H9 (cell line): ENCODE data around the gene ANKMY2. TPM values are rescaled to one million over a fixed set of nuclear protein-coding genes. Genes with fewer than 3 reads are reported as not detected.

Experiments used
- DNase-seq: peaks from one replicate; pipeline ENCODE4 v3.0.0-alpha.2; 2017
- H2AFZ ChIP-seq: one replicate; pipeline ENCODE4 v1.6.1; 2013; ENCODE audit warnings: mild to moderate bottlenecking, low read length, control low read depth, moderate library complexity
- H2AK5ac ChIP-seq: 2 replicates; pipeline ENCODE4 v1.6.1; 2013; ENCODE audit warnings: low read length, control low read depth, mixed read lengths; ENCODE audit not compliant: insufficient read length
- H2BK120ac ChIP-seq: one replicate; pipeline ENCODE4 v1.6.1; 2013; ENCODE audit warnings: low read depth, mild to moderate bottlenecking, low read length, control low read depth, inconsistent platforms; ENCODE audit not compliant: poor library complexity, severe bottlenecking
- H2BK12ac ChIP-seq: 2 replicates; pipeline ENCODE4 v1.6.1; 2013; ENCODE audit warnings: low read length, control low read depth, mixed read lengths, low read depth; ENCODE audit not compliant: insufficient read length
- H2BK15ac ChIP-seq: 2 replicates; pipeline ENCODE4 v1.6.1; 2013; ENCODE audit warnings: low read depth, low read length, control low read depth
- H2BK20ac ChIP-seq: one replicate; pipeline ENCODE4 v1.6.1; 2013; ENCODE audit warnings: low read depth, mild to moderate bottlenecking, low read length, control low read depth, inconsistent platforms; ENCODE audit not compliant: poor library complexity, severe bottlenecking
- H2BK5ac ChIP-seq: 2 replicates; pipeline ENCODE4 v1.6.1; 2013; ENCODE audit warnings: low read length, control low read depth, mixed read lengths; ENCODE audit not compliant: insufficient read length
- H3K14ac ChIP-seq: 2 replicates; pipeline ENCODE4 v1.6.1; 2013; ENCODE audit warnings: low read length, control low read depth; ENCODE audit not compliant: insufficient read depth
- H3K18ac ChIP-seq: 2 replicates; pipeline ENCODE4 v1.6.1; 2013; ENCODE audit warnings: low read depth, mild to moderate bottlenecking, mixed read lengths, low read length, control low read depth; ENCODE audit not compliant: insufficient read length
- H3K23ac ChIP-seq: 2 replicates; pipeline ENCODE4 v1.6.1; 2013; ENCODE audit warnings: low read length, control low read depth, mixed read lengths, low read depth; ENCODE audit not compliant: insufficient read length
- H3K23me2 ChIP-seq: 2 replicates; pipeline ENCODE4 v1.6.1; 2013; ENCODE audit warnings: low read depth, mild to moderate bottlenecking, mixed read lengths, low read length, control low read depth; ENCODE audit not compliant: insufficient read length, poor library complexity, severe bottlenecking
- H3K27ac ChIP-seq: 2 replicates; pipeline ENCODE4 v1.5.1; 2013; ENCODE audit warnings: low read length, control low read depth, mixed read lengths, low read depth; ENCODE audit not compliant: insufficient read length
- H3K27me3 ChIP-seq: 2 replicates; pipeline ENCODE4 v1.6.1; 2013; ENCODE audit warnings: low read length, control low read depth, inconsistent platforms; ENCODE audit not compliant: insufficient read depth
- H3K4ac ChIP-seq: 2 replicates; pipeline ENCODE4 v1.6.1; 2013; ENCODE audit warnings: low read depth, mild to moderate bottlenecking, control low read depth, inconsistent platforms, low read length, moderate library complexity
- H3K4me1 ChIP-seq: 2 replicates; pipeline ENCODE4 v1.6.1; 2013; ENCODE audit warnings: low read length, control low read depth, inconsistent platforms; ENCODE audit not compliant: insufficient read depth
- H3K4me2 ChIP-seq: 2 replicates; pipeline ENCODE4 v1.6.1; 2013; ENCODE audit warnings: low read length, control low read depth, mixed read lengths; ENCODE audit not compliant: insufficient read length, insufficient read depth
- H3K56ac ChIP-seq: 2 replicates; pipeline ENCODE4 v1.6.1; 2013; ENCODE audit warnings: low read depth, mild to moderate bottlenecking, mixed read lengths, low read length, control low read depth; ENCODE audit not compliant: insufficient read length
- H3K79me1 ChIP-seq: 2 replicates; pipeline ENCODE4 v1.6.1; 2013; ENCODE audit warnings: low read depth, mild to moderate bottlenecking, moderate library complexity, low read length, control low read depth, inconsistent platforms; ENCODE audit not compliant: insufficient read depth, poor library complexity, severe bottlenecking
- H3K79me2 ChIP-seq: 2 replicates; pipeline ENCODE4 v1.6.1; 2013; ENCODE audit warnings: low read length, control low read depth, inconsistent platforms; ENCODE audit not compliant: insufficient read depth
- H3K9ac ChIP-seq: 2 replicates; pipeline ENCODE4 v1.6.1; 2013; ENCODE audit warnings: low read length, control low read depth, mixed read lengths; ENCODE audit not compliant: insufficient read length; ENCODE audit errors: extremely low read depth
- H3K9me3 ChIP-seq: one replicate; pipeline ENCODE4 v1.6.1; 2013; ENCODE audit warnings: low read depth, low read length, inconsistent platforms; ENCODE audit not compliant: control insufficient read depth
- H3T11ph ChIP-seq: one replicate; pipeline ENCODE4 v1.6.1; 2013; ENCODE audit warnings: mild to moderate bottlenecking, low read length, control low read depth, inconsistent platforms
- H4K20me1 ChIP-seq: one replicate; pipeline ENCODE4 v1.6.1; 2013; ENCODE audit not compliant: control insufficient read depth, insufficient read length, insufficient read depth
- H4K5ac ChIP-seq: 2 replicates; pipeline ENCODE4 v1.6.1; 2013; ENCODE audit warnings: low read depth, mild to moderate bottlenecking, mixed read lengths, low read length, control low read depth; ENCODE audit not compliant: insufficient read length
- H4K8ac ChIP-seq: replicated peaks from 2 replicates; pipeline ENCODE4 v1.6.1; 2013; ENCODE audit warnings: low read length, control low read depth, mixed read lengths, low read depth; ENCODE audit not compliant: insufficient read length
- H4K91ac ChIP-seq: 2 replicates; pipeline ENCODE4 v1.6.1; 2013; ENCODE audit warnings: low read depth, mild to moderate bottlenecking, moderate library complexity, mixed read lengths, low read length, control low read depth; ENCODE audit not compliant: insufficient read length
- H3K27ac Mint-ChIP-seq, 3 experiments: 2 replicates in 2 of 3; 3 replicates in 1 of 3; pipeline ENCODE4 v1.8.0; 2020 to 2021; ENCODE audit warnings: mixed read lengths in 3 of 3, mild to moderate bottlenecking in 1 of 3, moderate library complexity in 1 of 3
- H3K27me3 Mint-ChIP-seq: 2 replicates; pipeline ENCODE4 v1.8.0; 2021; ENCODE audit warnings: low read depth, mild to moderate bottlenecking, moderate library complexity, mixed read lengths
- H3K36me3 Mint-ChIP-seq, 3 experiments: 2 replicates in 2 of 3; 3 replicates in 1 of 3; pipeline ENCODE4 v1.8.0; 2020 to 2021; ENCODE audit warnings: low read depth in 3 of 3, mixed read lengths in 3 of 3; ENCODE audit not compliant: insufficient read depth in 1 of 3
- H3K4me1 Mint-ChIP-seq, 2 experiments: 2 replicates each; pipeline ENCODE4 v1.8.0; 2020; ENCODE audit warnings: mixed read lengths in 2 of 2
- H3K4me3 Mint-ChIP-seq, 2 experiments: 2 replicates in 1 of 2; 3 replicates in 1 of 2; pipeline ENCODE4 v1.8.0; 2020 to 2021; ENCODE audit warnings: mild to moderate bottlenecking in 2 of 2, mixed read lengths in 2 of 2, moderate library complexity in 1 of 2
- H3K9me3 Mint-ChIP-seq, 2 experiments: 2 replicates in 1 of 2; 3 replicates in 1 of 2; pipeline ENCODE4 v1.8.0; 2020; ENCODE audit warnings: mild to moderate bottlenecking in 2 of 2, mixed read lengths in 2 of 2, moderate library complexity in 1 of 2
- WGBS: extraction: QIAGEN DNeasy Blood & Tissue Kit; methylation state at CpG from one replicate; pipeline ENCODE4 v1.1.7; 2013; ENCODE audit warnings: missing lambda C conversion rate, low lambda C conversion rate, mixed read lengths; ENCODE audit not compliant: insufficient read length; ENCODE audit errors: extremely low coverage; 5-methylcytosine and 5-hydroxymethylcytosine counted together
- total RNA-seq: library from RNA; stranded (reverse); gene quantifications from 2 replicates; pipeline ENCODE4 v1.2.1, GENCODE V29; 2021
- TF ChIP-seq, protein P1 (sequence below): fragments of 200-600 bp; sonication (generic); conservative IDR thresholded peaks from 3 replicates; pipeline ENCODE4 v1.8.0; 2021; ENCODE audit warnings: antibody characterized with exemption, mild to moderate bottlenecking

The ANKMY2 gene
- total RNA-seq, 1 experiment from 2014 or later: 12.7 TPM

GRCh38 chr7:16561943-16562342 lies 83.6 kb downstream of the ANKMY2 start:
- no peak overlapping the region for H3K4me3 Mint-ChIP-seq

More at GRCh38 chr7:16561943-16562342, 83.6 kb downstream of the ANKMY2 start:
- DNase-seq: no peak
- Mint-ChIP-seq H3K27me3 (no peaks in the 10 kb centered on the region), H3K4me1 (peaks cover 4% of the 10 kb centered on the region in 2 experiments; a peak in 3 of 4 replicates), H3K36me3 (no peaks in the 10 kb centered on the region), H3K27ac (0 out of 7 replicates have a peak overlapping the region, but pooled peaks of 1 of the 3 experiments have one; percentile 3), H3K9me3 (no peaks in the 10 kb centered on the region; a peak in 1 of 5 replicates)
- WGBS: no CpG with 5 or more reads among the region's 3 CpGs
- Histone ChIP-seq H2BK5ac (no peak overlapping the region), H3K4ac (no peak overlapping the region), H3K79me2 (no peaks in the 10 kb centered on the region), H3K14ac (no peak overlapping the region), H4K20me1 (no peaks in the 10 kb centered on the region), H2AK5ac (no peak overlapping the region), H3K79me1 (no peaks in the 10 kb centered on the region), H4K91ac (no peak overlapping the region), H3K27ac (no peak overlapping the region), H2BK120ac (no peak overlapping the region), H3K27me3 (no peaks in the 10 kb centered on the region), H3K4me2 (no peak overlapping the region), H3K4me1 (no peaks in the 10 kb centered on the region), H3K56ac (no peak overlapping the region), H3K23ac (no peak overlapping the region), H2BK12ac (no peak overlapping the region), H4K5ac (no peak overlapping the region), H2AFZ (no peak overlapping the region), H3K9ac (no peak overlapping the region), H2BK20ac (no peak overlapping the region), H2BK15ac (no peak overlapping the region), H3K18ac (no peak overlapping the region), H3T11ph (no peak overlapping the region), H3K23me2 (no peaks in the 10 kb centered on the region), H3K9me3 (no peaks in the 10 kb centered on the region), H4K8ac (no peak overlapping the region)
- TF ChIP-seq, protein P1, sequence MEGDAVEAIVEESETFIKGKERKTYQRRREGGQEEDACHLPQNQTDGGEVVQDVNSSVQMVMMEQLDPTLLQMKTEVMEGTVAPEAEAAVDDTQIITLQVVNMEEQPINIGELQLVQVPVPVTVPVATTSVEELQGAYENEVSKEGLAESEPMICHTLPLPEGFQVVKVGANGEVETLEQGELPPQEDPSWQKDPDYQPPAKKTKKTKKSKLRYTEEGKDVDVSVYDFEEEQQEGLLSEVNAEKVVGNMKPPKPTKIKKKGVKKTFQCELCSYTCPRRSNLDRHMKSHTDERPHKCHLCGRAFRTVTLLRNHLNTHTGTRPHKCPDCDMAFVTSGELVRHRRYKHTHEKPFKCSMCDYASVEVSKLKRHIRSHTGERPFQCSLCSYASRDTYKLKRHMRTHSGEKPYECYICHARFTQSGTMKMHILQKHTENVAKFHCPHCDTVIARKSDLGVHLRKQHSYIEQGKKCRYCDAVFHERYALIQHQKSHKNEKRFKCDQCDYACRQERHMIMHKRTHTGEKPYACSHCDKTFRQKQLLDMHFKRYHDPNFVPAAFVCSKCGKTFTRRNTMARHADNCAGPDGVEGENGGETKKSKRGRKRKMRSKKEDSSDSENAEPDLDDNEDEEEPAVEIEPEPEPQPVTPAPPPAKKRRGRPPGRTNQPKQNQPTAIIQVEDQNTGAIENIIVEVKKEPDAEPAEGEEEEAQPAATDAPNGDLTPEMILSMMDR: no peak
